ENCODE data around the gene GMDS.

GMDS gene

DNA sequence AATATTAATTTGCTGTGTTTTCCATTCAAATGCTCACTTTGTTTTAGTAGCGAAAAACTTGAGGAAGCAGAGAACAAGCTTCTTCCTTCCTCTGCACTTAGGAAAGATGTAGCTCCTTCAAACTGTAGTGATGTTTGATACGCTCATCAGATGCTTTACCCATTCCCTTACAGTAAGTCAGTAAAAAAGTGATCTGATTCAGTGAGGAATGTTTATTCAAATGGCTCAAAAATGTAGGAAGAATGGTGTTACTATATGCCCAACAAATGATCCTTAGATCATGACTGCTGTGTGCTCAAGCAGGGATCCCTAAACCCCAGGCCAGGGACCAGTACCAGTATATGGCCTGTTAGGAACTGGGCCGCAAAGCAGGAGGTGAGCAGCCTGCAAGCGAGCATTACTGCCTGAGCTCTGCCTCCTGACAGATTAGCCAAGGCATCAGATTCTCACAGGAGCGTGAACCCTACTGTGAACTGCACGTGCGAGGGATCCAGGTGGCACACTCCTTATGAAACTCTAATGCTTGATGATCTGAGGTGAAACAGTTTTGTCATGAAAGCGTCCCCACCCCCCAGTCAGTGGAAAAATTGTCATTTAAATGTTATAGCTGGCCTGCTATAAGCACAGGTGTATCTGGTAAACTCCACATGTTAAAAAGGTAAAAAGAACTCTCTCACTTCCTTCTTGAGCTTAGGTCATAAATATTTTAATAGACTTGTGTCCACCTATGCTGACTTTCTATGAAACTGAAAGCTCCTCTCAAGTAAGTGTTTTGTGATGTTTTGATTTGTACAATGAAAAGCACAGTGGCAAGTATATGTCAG lies 448.5 kb downstream of the GMDS start:
- no peaks in the 10 kb centered on the region for H3K36me3 ChIP-seq (ENCODE audit: insufficient read depth, low read depth, low read length)
- no peak overlapping the region for H3K9ac ChIP-seq (ENCODE audit: low read depth, low read length)
- no peak overlapping the region for H3K27ac ChIP-seq (ENCODE audit: low read length)
- H3K4me1 ChIP-seq (ENCODE audit: insufficient read depth, low read length) = peaks cover 2% of the 10 kb centered on the region; the same call in 1 of the 2 replicates
- no peak overlapping the region for H3K4me3 ChIP-seq (ENCODE audit: low read length)
- no peaks in the 10 kb centered on the region for H3K9me3 ChIP-seq (ENCODE audit: insufficient read depth, low read depth, low read length)
- H3K27me3 ChIP-seq (ENCODE audit: insufficient read depth, low read length) = no peaks in the 10 kb centered on the region

DNA sequence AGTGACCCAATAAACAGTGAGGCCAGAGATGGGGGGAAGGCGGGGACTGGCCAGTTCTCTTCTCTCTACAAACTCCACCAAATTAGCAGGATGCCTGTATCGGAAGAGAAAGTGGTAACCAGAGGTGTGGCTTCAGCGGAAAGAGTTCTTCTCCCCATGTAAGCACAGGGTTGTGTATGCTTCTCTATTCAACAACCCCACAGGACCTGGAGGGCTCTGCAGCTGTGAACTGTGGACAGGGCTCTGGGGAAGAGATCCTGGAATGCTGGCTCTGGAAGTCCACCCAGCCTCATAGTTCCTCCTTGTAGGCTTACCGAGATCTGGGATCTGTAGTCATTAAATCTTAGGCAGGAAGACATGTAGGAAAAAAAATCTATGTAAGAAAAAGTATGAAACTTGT lies 449.5 kb downstream of the GMDS start:
- Histone ChIP-seq H3K27me3 (ENCODE audit: insufficient read depth, low read length) (no peaks in the 10 kb centered on the region), H3K9me3 (ENCODE audit: insufficient read depth, low read depth, low read length) (no peaks in the 10 kb centered on the region), H3K27ac (ENCODE audit: low read length) (no peak overlapping the region), H3K4me3 (ENCODE audit: low read length) (no peak overlapping the region), H3K4me1 (ENCODE audit: insufficient read depth, low read length) (no peaks in the 10 kb centered on the region), H3K9ac (ENCODE audit: low read depth, low read length) (no peak overlapping the region), H3K36me3 (ENCODE audit: insufficient read depth, low read depth, low read length) (no peaks in the 10 kb centered on the region)

DNA sequence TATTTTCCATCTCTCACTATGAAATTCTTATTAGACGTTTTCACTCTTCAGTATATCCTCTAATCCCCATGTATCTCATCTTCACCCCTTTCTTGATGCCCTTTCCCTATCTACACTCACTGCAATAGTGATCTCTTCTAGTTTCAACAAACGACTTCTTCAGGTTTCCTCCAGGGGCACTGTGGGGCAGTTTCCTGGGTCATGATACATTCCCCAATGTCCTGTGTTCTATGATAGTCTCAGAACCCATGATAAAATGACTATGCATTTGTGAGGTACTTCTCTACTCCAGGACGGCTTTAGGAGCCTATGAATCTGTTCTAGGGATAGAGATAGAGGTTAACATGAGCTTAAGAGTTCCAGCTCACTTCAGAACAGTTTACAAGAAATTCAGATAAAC lies 452.4 kb downstream of the GMDS start:
- Histone ChIP-seq H3K9me3 (ENCODE audit: insufficient read depth, low read depth, low read length) (no peaks in the 10 kb centered on the region), H3K4me1 (ENCODE audit: insufficient read depth, low read length) (no peaks in the 10 kb centered on the region), H3K27me3 (ENCODE audit: insufficient read depth, low read length) (no peaks in the 10 kb centered on the region), H3K4me3 (ENCODE audit: low read length) (no peak overlapping the region), H3K9ac (ENCODE audit: low read depth, low read length) (no peak overlapping the region), H3K36me3 (ENCODE audit: insufficient read depth, low read depth, low read length) (no peaks in the 10 kb centered on the region), H3K27ac (ENCODE audit: low read length) (no peak overlapping the region)

DNA sequence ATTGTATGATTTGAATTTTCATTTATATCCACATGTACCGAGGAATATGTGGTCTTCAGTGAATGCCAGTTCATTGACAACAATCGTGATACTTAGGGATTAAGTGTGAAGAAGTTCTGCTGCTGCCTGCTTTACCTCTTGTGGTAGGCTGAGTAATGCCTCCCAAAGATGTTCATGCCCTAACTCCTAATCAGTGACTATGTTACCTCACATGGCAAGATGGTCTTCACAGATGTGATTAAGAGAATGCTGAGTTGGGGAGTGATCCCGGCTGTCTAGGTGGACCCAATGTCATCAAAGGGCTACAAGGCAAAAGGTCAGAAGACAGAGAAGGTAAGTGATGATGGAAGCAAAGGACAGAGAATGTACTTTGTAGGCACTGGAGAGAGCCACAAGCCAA lies 454.7 kb downstream of the GMDS start:
- H3K9ac ChIP-seq (ENCODE audit: low read depth, low read length) = no peak overlapping the region
- H3K4me1 ChIP-seq (ENCODE audit: insufficient read depth, low read length) = no peaks in the 10 kb centered on the region
- H3K36me3 ChIP-seq (ENCODE audit: insufficient read depth, low read depth, low read length) = no peaks in the 10 kb centered on the region
- no peaks in the 10 kb centered on the region for H3K27me3 ChIP-seq (ENCODE audit: insufficient read depth, low read length)
- H3K4me3 ChIP-seq (ENCODE audit: low read length) = no peak overlapping the region
- no peak overlapping the region for H3K27ac ChIP-seq (ENCODE audit: low read length)
- no peaks in the 10 kb centered on the region for H3K9me3 ChIP-seq (ENCODE audit: insufficient read depth, low read depth, low read length)

DNA sequence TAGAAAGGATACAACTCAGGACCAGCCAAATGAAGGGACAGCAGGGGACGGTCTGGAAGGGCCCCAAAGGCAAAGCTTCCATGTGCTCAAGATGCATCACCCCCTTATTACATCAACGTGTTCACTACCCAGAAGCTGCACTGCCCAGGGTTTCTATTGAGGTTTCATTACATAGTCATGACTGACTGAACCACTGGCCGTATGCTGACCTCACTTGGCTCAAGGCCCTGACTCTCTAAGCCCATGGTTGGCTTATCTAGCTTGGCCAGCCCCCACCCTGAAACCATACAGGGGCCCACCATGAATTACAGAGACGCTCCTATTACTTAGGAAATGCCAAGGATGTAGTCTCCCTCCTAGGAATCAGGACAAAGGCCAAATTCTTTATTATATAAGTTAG lies 456.3 kb downstream of the GMDS start:
- Histone ChIP-seq H3K27ac (ENCODE audit: low read length) (no peak overlapping the region), H3K4me1 (ENCODE audit: insufficient read depth, low read length) (no peaks in the 10 kb centered on the region), H3K9ac (ENCODE audit: low read depth, low read length) (no peak overlapping the region)

DNA sequence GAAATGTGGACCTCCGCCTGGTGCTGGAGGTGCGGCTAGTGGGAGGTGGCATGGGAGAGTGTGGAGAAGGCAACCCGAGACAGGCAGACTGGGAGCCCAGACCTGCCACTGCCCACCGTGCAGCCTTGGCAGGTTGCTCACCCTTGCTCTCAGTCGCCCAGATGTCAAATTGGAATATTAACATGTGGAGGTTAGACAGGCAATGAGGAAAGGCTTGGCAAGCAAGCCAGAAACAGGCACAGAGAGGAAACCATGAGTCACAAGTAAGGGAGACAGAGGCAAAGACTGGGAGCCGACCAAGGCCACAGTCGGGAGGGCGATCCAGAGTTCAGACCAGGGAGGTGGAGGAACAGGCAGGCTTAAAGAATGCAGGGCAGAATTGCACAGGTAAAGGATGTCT lies 457.5 kb downstream of the GMDS start:
- H3K4me3 ChIP-seq (ENCODE audit: low read length) = no peak overlapping the region
- no peaks in the 10 kb centered on the region for H3K9me3 ChIP-seq (ENCODE audit: insufficient read depth, low read depth, low read length)
- no peak overlapping the region for H3K9ac ChIP-seq (ENCODE audit: low read depth, low read length)
- H3K4me1 ChIP-seq (ENCODE audit: insufficient read depth, low read length) = no peaks in the 10 kb centered on the region
- H3K27me3 ChIP-seq (ENCODE audit: insufficient read depth, low read length) = no peaks in the 10 kb centered on the region
- no peaks in the 10 kb centered on the region for H3K36me3 ChIP-seq (ENCODE audit: insufficient read depth, low read depth, low read length)
- no peak overlapping the region for H3K27ac ChIP-seq (ENCODE audit: low read length)

More for the DNA sequence above, 456.3 kb downstream of the GMDS start:
- H3K4me3 ChIP-seq (ENCODE audit: low read length) = no peak overlapping the region
- H3K36me3 ChIP-seq (ENCODE audit: insufficient read depth, low read depth, low read length) = no peaks in the 10 kb centered on the region
- H3K27me3 ChIP-seq (ENCODE audit: insufficient read depth, low read length) = no peaks in the 10 kb centered on the region
- H3K9me3 ChIP-seq (ENCODE audit: insufficient read depth, low read depth, low read length) = no peaks in the 10 kb centered on the region

DNA sequence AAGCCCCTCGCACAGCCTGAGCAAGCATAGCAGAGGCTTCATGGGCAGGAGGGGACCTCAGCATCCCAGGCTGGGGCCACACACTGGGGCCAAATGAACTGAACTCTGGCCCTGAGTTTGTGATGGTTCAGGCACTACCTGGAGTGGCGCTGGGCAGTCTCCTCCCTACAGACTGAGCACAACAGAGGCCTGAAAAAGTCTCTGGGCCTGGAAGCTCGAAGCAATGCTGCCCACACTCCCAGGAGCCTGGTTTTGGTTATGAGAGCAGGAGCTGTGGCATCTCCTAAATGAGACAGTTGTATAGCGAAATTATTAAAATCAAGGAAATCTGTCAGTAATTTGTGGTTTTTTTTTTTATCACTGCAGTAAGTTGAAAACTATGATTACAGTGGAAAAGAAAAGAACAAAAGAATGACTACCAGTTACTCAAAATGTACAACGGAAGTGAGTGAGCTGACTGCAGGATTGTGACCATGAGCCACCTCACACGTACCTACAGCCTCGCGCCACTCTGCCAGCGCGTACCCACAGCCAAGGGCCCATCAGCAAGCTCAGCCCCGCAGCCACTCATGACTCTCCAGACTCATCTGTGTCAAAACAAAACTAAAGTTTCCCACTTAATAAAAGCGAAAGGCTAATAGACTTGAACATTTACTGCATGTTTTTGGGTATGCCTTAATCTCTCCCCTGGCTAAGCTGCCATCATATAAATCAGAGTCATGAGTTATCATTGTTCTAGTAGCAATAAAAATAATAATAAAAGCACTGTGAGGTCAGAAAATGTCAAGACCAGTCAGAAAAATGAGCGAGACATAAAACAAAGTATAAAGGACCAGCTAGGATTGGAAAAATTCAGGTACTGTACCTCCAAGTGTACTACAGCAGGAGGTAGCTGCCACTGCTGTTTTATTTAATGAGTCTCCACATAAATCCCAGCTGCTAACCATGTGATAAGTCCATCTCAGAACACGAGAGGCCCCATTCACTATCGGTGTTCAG lies 458.7 kb downstream of the GMDS start:
- Histone ChIP-seq H3K27ac (ENCODE audit: low read length) (no peak overlapping the region), H3K36me3 (ENCODE audit: insufficient read depth, low read depth, low read length) (no peaks in the 10 kb centered on the region), H3K4me1 (ENCODE audit: insufficient read depth, low read length) (no peaks in the 10 kb centered on the region), H3K9me3 (ENCODE audit: insufficient read depth, low read depth, low read length) (no peaks in the 10 kb centered on the region), H3K4me3 (ENCODE audit: low read length) (no peak overlapping the region), H3K9ac (ENCODE audit: low read depth, low read length) (no peak overlapping the region), H3K27me3 (ENCODE audit: insufficient read depth, low read length) (no peaks in the 10 kb centered on the region)

DNA sequence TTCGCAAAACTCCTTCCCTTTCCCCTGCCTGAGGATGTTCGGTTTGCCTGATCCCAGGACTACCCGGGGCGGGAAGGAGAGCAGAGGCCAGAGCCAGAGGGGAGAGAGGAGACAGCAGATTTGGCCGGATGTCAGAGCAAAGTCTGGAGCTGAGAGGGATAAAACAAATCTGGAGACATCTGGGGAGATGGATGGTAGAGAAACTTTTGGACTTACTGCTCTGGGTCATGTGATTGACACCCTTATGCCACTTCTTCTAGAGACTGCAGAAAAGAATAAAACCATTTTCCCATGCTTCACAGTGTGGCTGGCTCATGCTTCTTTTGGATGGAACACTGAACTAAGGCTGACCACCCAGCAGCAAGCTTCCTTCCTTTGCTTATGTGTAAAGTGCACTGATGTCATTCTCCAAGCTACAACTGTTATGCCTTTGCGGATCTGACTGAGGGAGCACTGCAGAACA lies 461.0 kb downstream of the GMDS start:
- Histone ChIP-seq H3K4me1 (ENCODE audit: insufficient read depth, low read length) (no peaks in the 10 kb centered on the region), H3K27ac (ENCODE audit: low read length) (no peak overlapping the region), H3K36me3 (ENCODE audit: insufficient read depth, low read depth, low read length) (no peaks in the 10 kb centered on the region), H3K27me3 (ENCODE audit: insufficient read depth, low read length) (no peaks in the 10 kb centered on the region), H3K4me3 (ENCODE audit: low read length) (no peak overlapping the region), H3K9me3 (ENCODE audit: insufficient read depth, low read depth, low read length) (no peaks in the 10 kb centered on the region), H3K9ac (ENCODE audit: low read depth, low read length) (no peak overlapping the region)

DNA sequence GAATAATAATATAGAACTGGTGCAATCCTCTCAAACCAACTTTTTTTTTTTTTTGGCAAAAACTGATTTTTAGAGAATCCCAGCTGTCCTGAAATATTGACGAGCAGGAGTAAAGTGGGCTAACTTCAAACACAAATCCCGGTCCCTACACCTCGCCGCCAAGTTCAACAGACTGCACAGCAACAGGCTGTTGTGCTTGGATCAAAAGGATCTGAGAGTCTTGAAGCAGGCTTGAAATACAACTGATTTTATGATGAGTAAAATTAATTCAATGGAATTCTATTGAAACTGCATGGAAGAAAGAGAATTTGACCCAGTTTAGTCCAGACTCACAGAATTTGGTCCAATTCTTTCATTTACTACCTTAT lies 463.6 kb downstream of the GMDS start:
- no peaks in the 10 kb centered on the region for H3K27me3 ChIP-seq (ENCODE audit: insufficient read depth, low read length)
- no peaks in the 10 kb centered on the region for H3K9me3 ChIP-seq (ENCODE audit: insufficient read depth, low read depth, low read length)
- H3K4me1 ChIP-seq (ENCODE audit: insufficient read depth, low read length) = no peaks in the 10 kb centered on the region
- H3K4me3 ChIP-seq (ENCODE audit: low read length) = no peak overlapping the region
- no peak overlapping the region for H3K27ac ChIP-seq (ENCODE audit: low read length)
- no peaks in the 10 kb centered on the region for H3K36me3 ChIP-seq (ENCODE audit: insufficient read depth, low read depth, low read length)
- H3K9ac ChIP-seq (ENCODE audit: low read depth, low read length) = no peak overlapping the region

DNA sequence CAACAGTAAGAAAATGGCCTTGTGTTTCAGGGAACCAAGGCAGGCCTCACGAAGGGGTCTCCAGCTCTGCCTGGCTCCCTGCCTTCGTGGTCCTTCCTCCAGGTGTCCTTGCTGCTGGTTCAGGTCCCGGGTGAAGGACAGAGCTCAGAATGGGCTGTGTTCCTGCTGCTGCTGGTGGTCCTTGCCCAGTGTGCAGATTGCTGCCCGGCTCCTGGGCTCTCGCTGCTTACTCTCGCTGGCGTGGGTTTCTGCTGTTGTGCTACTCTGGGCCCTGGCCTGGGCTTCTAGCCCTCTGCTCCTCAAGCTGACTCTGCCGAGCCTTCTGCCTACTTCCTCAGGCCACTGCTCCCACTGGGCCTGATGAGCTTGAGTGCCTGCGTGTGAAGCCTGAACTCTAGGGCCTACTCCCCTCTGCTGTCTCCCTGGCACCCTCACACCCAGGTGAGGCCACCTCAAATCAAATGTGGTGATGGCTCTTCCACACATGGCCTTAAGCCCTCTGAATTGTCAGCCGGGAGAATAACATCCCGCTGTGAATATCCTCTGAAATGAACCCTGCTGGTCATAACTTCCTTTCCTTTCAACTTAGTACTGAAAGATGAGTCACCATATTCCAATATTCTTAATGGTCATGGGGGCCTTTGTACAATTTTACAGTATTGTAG lies 464.1 kb downstream of the GMDS start:
- no peaks in the 10 kb centered on the region for H3K36me3 ChIP-seq (ENCODE audit: insufficient read depth, low read depth, low read length)
- H3K27me3 ChIP-seq (ENCODE audit: insufficient read depth, low read length) = no peaks in the 10 kb centered on the region
- H3K9ac ChIP-seq (ENCODE audit: low read depth, low read length) = no peak overlapping the region
- H3K9me3 ChIP-seq (ENCODE audit: insufficient read depth, low read depth, low read length) = no peaks in the 10 kb centered on the region
- H3K4me3 ChIP-seq (ENCODE audit: low read length) = no peak overlapping the region
- no peak overlapping the region for H3K27ac ChIP-seq (ENCODE audit: low read length)
- no peaks in the 10 kb centered on the region for H3K4me1 ChIP-seq (ENCODE audit: insufficient read depth, low read length)

DNA sequence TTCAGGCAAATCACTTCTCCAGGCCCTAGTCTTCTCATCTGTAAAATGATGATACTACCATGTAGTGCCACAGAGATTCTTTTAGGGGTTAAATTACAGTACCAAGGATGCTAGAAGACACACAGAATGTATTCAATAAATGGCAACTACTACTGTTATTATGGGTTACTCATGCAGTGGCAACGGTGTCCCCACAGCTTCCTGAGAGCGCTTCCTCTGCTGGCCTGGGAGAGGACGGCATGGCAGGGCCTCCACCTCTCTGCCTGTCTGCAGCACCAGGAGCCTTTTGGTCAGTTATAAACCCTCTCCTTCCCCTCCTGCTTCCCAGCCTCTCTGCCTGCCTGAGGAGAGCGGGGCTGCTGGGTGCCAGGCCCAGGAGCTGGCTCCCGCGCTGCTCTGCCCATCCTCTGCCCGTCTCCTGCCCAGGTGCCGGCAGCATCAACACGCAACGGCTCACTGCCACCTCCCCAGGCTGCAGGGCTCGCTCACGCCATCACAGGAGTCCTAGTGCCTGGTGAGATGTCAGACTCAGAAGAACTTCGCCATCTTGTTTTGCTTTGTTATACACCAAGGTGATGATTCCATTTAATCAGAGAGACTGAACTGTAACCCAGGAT lies 465.0 kb downstream of the GMDS start:
- Histone ChIP-seq H3K9ac (ENCODE audit: low read depth, low read length) (no peak overlapping the region), H3K27ac (ENCODE audit: low read length) (no peak overlapping the region), H3K4me1 (ENCODE audit: insufficient read depth, low read length) (no peaks in the 10 kb centered on the region), H3K27me3 (ENCODE audit: insufficient read depth, low read length) (no peaks in the 10 kb centered on the region), H3K36me3 (ENCODE audit: insufficient read depth, low read depth, low read length) (no peaks in the 10 kb centered on the region), H3K9me3 (ENCODE audit: insufficient read depth, low read depth, low read length) (no peaks in the 10 kb centered on the region), H3K4me3 (ENCODE audit: low read length) (no peak overlapping the region)

Data from iPS-20b (cell line).